ENCODE results near the gene PRPF39. TPM values are rescaled to one million over a fixed set of nuclear protein-coding genes. Genes with fewer than 3 reads are reported as not detected.

The PRPF39 gene
- total RNA-seq, 1 donor from 2014 or later, result 20.5 TPM

DNA sequence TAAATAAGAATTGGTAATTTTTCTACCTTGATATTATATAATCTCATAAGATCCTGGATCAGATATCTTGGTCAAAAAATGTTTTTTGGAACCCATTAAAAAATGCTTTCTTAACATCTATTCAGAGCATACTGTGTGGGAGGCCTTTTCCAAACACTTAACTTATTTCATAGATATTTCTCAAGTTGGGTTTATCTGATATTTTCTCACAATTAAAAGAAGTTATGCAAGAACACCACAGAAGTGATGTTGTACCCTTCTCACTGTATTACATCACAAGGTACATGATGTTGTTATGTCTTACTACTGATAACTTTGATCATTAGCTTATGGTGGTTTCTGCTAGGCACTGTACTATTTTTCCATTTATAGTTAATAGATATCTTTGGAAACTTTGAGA, 23.4 kb upstream of the PRPF39 start:
- TF ChIP-seq, protein P1, sequence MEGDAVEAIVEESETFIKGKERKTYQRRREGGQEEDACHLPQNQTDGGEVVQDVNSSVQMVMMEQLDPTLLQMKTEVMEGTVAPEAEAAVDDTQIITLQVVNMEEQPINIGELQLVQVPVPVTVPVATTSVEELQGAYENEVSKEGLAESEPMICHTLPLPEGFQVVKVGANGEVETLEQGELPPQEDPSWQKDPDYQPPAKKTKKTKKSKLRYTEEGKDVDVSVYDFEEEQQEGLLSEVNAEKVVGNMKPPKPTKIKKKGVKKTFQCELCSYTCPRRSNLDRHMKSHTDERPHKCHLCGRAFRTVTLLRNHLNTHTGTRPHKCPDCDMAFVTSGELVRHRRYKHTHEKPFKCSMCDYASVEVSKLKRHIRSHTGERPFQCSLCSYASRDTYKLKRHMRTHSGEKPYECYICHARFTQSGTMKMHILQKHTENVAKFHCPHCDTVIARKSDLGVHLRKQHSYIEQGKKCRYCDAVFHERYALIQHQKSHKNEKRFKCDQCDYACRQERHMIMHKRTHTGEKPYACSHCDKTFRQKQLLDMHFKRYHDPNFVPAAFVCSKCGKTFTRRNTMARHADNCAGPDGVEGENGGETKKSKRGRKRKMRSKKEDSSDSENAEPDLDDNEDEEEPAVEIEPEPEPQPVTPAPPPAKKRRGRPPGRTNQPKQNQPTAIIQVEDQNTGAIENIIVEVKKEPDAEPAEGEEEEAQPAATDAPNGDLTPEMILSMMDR (IDR thresholded peaks at IDR 0.05; ENCODE audit: insufficient read depth, low read length, poor library complexity, severe bottlenecking), result no peak

DNA sequence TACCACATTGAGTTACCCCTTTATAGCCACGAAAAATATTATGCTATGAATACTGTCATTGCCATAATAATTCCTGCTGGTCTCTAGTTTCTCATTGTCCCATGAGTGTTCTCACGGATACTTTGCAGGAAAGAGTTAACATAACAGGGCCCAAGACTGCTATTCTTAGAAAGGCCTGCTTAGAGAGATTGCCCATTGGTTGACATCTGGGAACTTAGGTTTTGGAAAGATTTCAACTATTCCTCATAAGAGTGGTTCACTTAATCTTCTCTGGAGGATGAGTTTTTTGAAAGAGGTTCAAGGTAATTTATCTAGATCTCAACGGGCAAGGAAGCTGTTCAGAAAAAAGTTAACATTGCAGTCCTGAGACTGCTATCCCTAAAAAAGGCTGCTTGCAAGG, 18.4 kb upstream of the PRPF39 start:
- TF ChIP-seq, protein P1 (IDR thresholded peaks at IDR 0.05; ENCODE audit: insufficient read depth, low read length, poor library complexity, severe bottlenecking), result no peak
- Histone ChIP-seq H3K27me3 (ENCODE audit: control insufficient read depth, insufficient read depth, low read length) (no peaks in the 10 kb centered on the region), H3K4me3 (ENCODE audit: low read depth, low read length) (no peak overlapping the region), H3K36me3 (ENCODE audit: control insufficient read depth, insufficient read depth, low read length) (no peaks in the 10 kb centered on the region)
- DNase-seq (ENCODE audit: low read depth), result no peak

More for the DNA sequence above, 23.4 kb upstream of the PRPF39 start:
- H3K36me3 ChIP-seq (ENCODE audit: control insufficient read depth, insufficient read depth, low read length), result no peaks in the 10 kb centered on the region
- no peak for DNase-seq (ENCODE audit: low read depth)
- H3K4me3 ChIP-seq (ENCODE audit: low read depth, low read length), result no peak overlapping the region
- no peaks in the 10 kb centered on the region for H3K27me3 ChIP-seq (ENCODE audit: control insufficient read depth, insufficient read depth, low read length)

DNA sequence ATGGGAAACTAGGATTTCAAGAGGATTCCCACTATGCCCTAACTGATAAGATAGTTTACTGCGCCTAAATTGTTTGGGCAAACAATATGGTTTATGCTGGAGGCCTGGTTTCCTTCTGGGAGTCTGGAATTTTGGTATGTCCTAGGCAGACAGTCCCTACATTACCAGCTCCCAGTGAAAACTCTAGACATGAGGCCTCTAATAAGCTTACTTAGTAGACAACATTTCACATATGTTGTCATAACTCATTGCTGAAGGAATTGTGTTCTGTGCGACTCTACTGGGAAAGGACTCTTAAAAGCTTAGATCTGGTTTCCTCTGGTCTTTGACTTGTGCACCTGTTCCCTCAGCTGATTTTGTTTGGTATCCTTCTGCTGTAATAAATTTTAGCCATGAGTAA, 18.0 kb upstream of the PRPF39 start:
- Histone ChIP-seq H3K4me3 (ENCODE audit: low read depth, low read length) (no peak overlapping the region), H3K27me3 (ENCODE audit: control insufficient read depth, insufficient read depth, low read length) (no peaks in the 10 kb centered on the region), H3K36me3 (ENCODE audit: control insufficient read depth, insufficient read depth, low read length) (no peaks in the 10 kb centered on the region)
- DNase-seq (ENCODE audit: low read depth), result no peak
- TF ChIP-seq, protein P1 (IDR thresholded peaks at IDR 0.05; ENCODE audit: insufficient read depth, low read length, poor library complexity, severe bottlenecking), result no peak

DNA sequence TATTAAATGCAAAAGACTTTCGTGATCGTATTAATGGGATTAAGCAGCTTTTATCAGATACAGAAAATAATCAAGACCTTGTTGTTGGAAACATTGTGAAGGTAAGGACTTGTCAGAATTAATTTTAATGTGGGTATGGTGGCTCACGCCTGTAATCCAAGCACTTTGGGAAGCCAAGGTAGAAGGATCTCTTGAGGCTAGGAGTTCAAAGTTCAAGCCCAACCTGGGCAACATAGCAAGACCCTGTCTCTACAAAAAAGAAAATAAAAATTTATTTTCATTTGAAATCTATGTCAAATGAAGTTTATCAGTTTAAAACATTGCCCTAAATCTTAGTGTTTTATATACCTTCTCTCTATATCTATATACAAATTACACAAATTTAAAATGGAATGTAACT, 17.2 kb upstream of the PRPF39 start:
- Histone ChIP-seq H3K27me3 (ENCODE audit: control insufficient read depth, insufficient read depth, low read length) (no peaks in the 10 kb centered on the region), H3K4me3 (ENCODE audit: low read depth, low read length) (no peak overlapping the region), H3K36me3 (ENCODE audit: control insufficient read depth, insufficient read depth, low read length) (no peaks in the 10 kb centered on the region)
- no peak for DNase-seq (ENCODE audit: low read depth)
- TF ChIP-seq, protein P1 (IDR thresholded peaks at IDR 0.05; ENCODE audit: insufficient read depth, low read length, poor library complexity, severe bottlenecking), result no peak

DNA sequence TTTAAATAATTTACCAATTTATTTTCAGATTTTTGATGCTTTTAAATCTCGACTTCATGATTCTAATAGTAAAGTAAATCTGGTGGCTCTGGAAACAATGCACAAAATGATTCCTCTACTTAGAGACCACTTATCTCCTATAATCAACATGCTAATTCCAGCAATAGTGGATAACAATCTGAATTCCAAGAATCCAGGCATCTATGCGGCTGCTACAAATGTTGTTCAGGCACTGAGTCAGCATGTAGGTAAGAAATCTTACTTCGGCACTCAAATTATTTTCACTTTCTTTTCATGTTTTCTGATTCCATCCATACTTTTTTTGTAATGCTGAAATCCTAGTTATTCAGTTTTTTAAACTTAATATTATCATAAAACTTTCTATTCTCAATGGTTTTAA, 15.5 kb upstream of the PRPF39 start:
- Histone ChIP-seq H3K4me3 (ENCODE audit: low read depth, low read length) (no peak overlapping the region), H3K27me3 (ENCODE audit: control insufficient read depth, insufficient read depth, low read length) (no peaks in the 10 kb centered on the region), H3K36me3 (ENCODE audit: control insufficient read depth, insufficient read depth, low read length) (no peaks in the 10 kb centered on the region)
- DNase-seq (ENCODE audit: low read depth), result no peak
- TF ChIP-seq, protein P1 (IDR thresholded peaks at IDR 0.05; ENCODE audit: insufficient read depth, low read length, poor library complexity, severe bottlenecking), result no peak

DNA sequence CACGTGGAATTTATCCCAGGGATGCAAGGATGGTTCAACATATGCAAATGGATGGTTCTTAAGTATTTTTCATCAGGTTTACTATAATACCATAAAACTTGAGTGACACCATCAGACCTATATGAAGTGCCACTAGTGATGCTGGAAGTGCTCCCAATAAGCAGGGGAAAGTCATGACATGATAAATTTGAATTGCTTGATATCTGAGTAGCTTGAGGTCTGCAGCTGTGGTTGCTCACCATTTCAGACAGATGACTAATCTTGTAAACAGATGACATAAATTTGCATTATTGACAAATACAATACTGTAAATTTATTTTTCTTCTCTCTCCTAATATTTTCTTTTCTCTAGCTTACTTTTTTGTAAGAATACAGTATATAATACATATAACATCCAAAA, 13.7 kb upstream of the PRPF39 start:
- Histone ChIP-seq H3K36me3 (ENCODE audit: control insufficient read depth, insufficient read depth, low read length) (no peaks in the 10 kb centered on the region), H3K4me3 (ENCODE audit: low read depth, low read length) (no peak overlapping the region), H3K27me3 (ENCODE audit: control insufficient read depth, insufficient read depth, low read length) (no peaks in the 10 kb centered on the region)
- no peak for DNase-seq (ENCODE audit: low read depth)
- TF ChIP-seq, protein P1 (IDR thresholded peaks at IDR 0.05; ENCODE audit: insufficient read depth, low read length, poor library complexity, severe bottlenecking), result no peak
